DMS153 treated with DMSO at 0.1 percent for 48 hours (cell line): Measurements from ENCODE around the gene HES3.
"Not testable (repeated sequence)": the region's sequence is repeated elsewhere in the genome, so short reads cannot be mapped to it uniquely, and the experiment has no call there.

ENCODE experiments used
- DNase-seq: peaks from one replicate; lab custom pipeline; 2025; ENCODE audit not compliant: unreplicated experiment; lab: John Stamatoyannopoulos, UW

HES3 gene

DNA sequence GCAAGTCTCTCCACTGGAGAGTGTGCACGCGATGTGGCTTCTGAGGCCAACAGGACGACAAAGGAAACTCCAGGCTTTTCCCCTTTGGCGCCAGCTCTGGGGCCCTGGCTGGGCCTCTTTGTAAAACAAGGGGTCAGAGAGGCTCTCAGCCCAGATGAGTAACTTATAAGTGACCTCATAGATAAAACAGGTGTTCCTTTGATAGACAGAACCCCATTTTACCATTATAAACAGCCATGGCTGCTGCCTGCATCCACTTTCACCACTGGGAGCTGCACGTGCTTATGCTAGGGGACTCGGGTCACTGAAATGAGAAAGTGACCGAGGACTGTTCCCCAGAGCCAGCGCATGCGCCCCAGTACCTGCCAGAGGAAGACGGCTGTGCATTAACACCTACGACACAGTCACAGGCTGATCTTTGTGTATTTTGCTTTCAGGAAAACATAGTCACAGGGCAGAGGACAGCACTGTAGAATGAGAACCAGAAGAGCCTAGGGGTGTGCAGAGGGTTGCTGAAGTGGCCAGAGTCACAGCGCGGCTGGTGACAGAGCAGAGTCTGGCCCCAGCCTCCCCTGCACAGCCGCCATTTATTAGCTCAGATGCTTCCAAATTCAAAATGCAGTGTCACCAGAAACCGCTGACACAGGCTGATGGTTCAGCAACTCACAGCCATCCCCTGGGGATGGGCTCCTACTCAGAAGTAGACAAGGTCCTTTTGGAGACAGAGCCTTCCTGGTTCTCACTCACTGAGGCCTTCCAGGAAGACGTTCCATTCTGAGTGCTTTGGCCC, 25.4 kb upstream of the HES3 start:
- DNase-seq, result no peak

DNA sequence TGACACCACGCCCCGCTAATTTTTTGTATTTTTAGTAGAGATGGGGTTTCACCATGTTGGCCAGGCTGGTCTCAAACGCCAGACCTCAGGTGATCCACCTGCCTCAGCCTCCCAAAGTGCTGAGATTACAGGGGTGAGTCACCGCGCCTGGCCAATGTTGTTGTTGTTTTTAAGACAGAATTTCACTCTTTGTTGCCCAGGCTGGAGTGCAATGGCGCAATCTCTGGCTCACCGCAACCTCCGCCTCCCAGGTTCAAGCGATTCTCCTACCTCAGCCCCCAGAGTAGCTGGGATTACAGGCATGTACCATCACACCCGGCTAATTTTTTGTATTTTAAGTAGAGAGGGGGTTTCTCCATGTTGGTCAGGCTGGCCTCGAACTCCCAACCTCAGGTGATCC, 24.3 kb upstream of the HES3 start:
- not testable (repeated sequence) for DNase-seq

DNA sequence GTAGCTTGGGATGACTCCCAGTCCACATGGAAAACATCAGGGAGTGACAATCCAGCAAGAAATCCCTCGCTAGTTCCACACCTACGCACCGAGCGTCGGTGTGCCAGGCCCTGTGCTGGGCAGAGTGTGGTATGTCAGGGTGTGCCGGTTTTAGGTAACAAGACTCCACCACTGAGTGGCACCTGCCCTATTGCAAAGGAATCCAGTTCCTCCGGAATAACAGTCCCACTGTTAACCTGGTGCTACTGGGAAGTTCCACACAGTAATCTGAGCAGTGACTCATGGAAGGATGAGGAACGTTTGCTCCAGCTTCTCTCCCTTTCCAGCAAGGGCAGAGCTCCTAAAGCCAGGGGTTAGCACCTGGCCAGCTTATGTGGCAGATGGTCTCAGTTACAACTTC, 23.7 kb upstream of the HES3 start:
- no peak for DNase-seq

DNA sequence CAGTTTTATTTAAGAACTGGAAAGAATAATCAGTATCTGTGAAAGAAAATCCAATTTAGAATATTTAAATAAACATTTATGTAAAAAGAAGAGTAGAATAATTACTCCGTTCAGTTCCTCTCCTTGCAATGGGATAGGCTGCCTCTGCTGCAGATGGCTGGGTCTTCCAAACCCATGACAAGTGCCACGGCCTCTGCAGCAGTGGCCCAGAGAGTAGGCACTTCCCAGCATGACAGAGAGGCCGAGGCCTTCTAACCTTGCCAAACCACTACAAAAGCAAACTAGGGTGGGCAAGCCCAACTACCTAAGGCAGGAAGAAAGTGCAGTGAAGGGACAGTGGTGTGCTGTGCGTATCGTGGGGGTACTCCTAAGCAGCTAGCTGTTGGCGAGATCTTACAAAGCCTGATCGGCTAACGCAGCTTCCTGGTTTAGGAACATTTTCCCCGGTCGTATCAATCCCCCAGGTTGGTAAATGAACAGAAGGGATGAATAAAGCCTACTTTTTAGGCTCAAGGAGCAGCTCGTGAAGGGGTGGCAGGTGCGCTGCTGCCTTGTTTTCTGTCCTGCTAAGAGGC, 22.7 kb upstream of the HES3 start:
- no peak for DNase-seq

DNA sequence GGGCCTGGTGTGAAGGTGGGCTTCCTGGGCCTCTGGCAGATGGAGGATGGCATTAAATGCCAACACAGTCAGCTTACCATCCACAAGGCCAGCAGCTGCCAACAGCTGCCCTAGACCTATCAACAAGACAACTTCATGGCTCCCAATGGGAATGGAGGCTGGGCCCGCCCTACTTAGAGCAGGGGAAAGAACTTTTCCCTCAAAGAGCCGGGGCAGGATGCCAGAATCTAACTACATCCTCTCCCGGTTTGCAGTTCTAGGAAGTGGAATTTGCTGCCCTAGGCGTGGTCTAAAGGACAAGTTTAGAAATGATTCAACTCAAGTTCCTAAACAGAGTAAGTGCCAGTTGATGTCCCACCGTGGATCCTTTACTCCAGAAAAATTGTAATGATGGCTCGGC, 21.3 kb upstream of the HES3 start:
- DNase-seq, result no peak

DNA sequence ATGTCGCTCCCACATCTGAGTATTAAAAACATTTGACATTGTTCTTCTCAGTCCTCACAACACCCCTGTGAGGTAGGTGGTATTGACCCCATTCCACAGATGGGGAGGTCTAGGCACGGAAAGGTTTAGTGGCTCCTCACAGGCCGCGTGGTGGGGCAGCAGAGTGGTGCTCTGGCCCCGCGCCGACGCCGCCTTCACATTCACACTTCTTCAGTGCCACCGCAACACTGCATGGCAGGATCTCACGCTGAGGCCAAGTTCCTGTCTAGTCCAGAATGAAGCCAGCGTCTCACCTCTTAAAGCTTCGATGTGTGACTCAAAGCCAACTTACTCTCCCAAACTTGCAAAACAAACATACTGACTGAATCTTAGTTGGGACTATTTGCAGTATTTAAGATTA, 20.4 kb upstream of the HES3 start:
- no peak for DNase-seq

DNA sequence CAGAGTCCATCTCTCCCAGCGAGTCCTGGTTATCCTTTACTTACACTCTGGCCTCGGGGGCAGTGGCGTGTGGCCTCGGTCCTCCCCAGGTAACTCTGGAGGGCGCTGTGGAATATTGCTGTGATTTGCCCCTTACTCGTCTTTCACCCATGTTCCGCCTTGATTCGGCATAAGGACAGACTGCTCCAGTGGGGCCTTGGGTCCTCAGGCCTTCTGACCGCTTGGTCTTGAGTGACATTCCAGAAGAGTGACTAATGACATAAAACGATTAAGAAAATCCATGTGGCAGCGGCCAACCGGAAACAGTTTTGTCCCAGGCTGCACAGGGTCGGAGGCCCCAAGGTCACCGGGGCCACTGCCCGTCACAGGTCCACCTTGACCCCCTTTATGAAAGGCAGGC, 19.3 kb upstream of the HES3 start:
- DNase-seq, result no peak

DNA sequence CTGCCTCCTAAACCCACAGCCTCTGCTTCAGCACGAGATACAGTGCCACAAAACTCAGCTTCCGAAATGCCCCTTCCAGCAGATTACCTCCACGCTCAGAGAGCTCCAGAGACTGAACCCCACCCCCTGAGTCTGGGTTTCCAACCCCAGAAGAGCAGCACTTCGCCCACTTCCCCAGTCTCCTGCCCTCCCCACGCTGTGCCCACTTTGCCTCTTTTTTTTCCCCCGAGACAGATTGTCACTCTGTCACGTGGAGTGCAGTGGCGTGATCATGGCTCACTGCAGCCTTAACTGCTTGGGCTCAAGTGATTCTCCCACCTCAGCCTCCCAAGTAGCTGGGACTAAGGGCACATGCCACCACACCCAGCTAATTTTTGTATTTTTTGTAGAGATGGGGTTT, 18.3 kb upstream of the HES3 start:
- DNase-seq, result no peak

DNA sequence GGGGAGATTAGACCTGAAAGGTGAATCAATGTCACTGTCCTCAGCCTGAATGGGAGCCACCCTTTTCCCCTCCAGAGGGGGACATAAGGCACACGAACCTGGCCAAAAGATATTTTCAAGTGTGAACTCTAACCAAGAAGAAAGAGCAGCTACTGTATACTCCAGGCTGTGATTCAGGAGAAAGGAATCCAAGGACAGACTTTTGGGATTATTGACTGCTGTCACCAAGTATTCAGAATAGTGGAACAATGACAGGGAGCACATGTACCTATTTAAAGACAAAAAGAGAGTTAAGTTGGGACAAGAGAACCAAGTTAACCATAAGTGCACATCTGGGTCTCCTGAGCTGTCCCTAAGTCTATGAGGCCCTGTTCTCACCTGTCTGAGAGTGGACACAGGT, 10.6 kb upstream of the HES3 start:
- no peak for DNase-seq

DNA sequence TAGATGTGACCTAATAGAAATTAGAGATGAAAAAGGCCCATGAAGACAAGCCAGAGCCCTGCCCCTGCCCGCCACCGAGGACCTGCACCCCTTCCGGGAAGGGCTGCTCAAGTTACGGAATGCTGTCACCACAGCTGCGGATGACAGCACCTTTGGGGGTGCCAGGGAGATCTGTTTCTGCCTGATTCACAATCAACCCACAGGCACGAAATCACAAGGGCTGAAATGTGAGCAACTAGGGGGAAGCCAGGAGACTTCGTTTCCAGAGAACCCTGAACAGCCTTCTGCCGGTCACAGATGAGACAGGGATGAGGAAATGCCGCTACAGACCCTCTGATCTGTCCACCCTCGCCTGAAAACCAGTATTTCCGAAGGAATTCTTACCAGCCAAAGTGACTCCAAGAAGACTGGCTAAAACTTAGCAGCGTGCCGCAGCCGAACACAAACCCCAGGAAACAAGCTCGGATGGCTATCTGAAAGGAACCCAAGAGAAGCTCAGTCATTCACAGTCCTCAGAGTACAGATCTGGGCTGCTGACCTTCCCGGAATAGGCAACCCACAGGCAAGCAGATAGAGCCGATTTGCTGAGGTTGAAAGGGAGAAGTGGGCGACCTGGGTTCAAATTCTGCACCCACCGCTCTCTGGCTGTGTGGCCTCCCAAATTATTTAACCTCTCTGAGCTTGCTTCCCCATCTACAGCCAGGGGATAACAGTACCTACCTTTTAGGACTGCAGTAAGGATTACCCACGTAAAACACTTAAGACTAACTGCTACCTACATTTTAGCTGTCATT, 9.3 kb upstream of the HES3 start:
- DNase-seq, result no peak

DNA sequence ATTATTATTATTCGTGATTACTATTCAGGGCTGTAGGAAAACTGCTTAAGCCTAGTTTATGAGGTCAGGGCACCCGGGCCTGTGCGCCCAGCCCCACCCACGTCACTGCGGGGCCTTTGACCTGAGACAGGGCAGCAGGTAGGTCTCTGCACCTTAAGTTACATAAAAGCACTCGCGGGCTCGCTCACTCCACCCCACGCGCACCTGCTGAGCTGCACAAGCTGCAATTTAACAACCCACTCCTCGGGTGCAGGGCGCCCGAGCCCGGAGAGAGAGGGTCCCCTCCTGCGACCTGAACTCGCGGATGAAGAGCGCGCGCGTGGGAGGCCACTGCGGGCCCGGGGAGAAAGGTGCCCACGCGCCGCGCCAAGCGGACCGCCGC, 8.7 kb upstream of the HES3 start:
- no peak for DNase-seq

DNA sequence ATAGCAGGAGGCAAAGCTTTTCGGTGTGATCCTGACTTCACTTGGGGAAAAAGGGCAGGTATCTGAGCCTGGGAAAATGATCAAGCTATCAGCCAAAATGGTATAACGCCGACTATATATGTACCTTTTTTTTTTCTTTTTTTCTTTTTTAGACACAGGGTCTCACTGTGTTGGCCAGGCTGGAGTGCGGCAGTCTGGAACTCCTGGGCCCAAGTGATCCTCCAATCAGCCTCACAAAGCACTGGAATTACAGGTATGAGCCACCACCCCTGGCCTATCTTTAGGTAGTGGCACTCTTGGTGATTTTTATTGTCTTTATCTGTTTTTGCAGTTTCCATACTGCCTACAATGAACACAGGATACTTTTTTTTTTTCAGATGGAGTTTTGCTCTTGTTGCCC, 6.9 kb upstream of the HES3 start:
- no peak for DNase-seq

DNA sequence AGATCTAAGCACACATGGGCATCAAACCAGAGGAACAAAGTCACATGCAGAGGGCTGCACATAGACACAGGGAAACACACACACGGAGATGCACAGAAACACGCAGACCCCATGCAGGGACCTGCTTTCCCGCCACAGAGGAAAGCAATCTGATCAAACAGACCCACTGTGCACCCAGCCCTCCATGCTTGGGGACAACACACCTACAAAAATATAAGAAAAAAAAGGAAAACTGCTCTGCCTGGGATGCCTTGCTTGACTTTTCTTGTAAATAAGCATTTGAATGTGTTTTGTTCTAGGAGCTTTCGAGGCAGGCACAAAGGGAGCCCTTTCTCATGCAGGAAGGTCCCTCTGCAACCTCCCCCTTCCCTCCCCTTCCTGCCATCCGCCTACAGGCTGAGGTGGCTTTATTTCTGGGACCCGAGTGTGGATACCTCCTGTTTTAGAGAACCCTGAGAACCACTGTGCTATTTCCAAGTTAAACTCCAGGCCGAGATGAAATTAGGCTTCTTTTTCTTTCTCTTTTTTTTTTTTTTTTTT, 4.7 kb upstream of the HES3 start:
- DNase-seq, result no peak

DNA sequence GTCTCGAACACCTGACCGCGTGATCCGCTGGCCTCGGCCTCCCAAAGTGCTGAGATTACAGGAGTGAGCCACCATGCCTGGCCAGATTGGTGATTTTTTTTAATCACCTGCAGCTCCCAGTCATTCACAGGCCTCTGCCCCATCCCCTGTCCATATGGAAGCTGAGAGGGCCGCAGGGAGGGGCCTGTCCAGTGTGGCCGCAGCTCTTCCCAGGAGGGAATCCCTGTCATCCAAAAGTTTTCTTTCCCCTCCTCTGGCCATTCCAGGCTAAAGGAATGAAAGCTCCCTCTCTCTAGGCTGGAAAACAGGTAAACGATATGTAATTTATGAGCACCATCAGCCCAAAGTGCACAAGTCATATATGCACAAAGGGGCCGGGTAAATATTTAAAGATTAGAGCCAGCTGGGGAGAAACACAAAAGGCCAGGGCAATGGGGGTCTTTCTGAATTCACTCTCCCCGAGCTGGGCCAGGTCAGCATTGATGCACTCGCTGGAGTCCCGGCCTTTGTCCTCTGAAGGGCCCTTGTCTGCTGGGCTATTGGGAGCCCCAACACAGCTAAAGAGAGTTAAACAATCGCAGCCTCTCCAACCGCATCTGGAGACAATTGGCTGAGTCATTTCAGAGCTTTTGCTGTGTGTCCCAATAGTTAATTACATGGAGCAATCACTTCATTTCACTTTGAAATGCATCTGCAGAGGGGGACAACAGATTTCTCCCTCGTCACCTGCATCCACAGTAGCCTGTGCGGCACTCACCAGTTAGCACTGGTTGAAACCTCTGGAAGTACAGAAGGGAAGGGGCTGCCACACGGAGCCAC, 3.8 kb upstream of the HES3 start:
- DNase-seq, result peak; percentile 50

DNA sequence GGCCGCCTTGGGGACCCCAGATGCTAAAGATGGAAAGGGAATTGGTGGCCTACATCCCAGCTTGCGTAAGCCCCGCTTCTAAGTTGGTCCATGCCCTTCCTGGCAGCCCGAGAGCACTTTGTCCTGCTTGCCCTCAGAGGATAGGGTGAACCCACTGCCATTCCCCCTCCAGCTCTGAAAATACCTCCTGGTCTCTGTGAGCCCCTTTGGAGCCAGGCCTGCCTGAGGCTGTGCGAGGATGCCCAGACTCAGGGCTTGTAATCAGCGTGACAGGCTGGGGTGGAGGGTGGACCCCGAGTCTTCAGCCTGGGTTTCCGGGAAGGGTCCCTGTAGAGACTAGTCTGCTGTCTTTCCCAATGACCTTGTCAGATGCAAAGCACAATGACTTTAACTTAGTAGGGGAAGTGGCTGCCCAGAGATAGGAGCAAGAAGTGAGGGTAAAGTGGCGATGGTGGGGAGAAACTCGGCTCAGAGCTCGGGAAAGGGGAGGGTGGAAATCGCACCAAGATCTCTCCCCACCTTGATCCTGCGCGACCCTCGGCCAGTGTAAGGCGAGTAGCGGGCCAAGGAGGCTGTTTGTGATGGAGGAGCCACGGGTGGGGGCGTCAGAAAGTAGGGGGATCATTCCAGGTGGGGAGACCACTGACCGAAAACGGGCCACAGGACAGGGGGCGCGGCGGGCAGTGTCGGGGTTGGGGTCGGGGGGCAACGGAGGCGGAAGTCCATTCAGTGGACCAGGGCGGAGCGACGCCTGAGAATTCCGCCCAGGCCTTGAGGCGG, 2.7 kb upstream of the HES3 start:
- no peak for DNase-seq

DNA sequence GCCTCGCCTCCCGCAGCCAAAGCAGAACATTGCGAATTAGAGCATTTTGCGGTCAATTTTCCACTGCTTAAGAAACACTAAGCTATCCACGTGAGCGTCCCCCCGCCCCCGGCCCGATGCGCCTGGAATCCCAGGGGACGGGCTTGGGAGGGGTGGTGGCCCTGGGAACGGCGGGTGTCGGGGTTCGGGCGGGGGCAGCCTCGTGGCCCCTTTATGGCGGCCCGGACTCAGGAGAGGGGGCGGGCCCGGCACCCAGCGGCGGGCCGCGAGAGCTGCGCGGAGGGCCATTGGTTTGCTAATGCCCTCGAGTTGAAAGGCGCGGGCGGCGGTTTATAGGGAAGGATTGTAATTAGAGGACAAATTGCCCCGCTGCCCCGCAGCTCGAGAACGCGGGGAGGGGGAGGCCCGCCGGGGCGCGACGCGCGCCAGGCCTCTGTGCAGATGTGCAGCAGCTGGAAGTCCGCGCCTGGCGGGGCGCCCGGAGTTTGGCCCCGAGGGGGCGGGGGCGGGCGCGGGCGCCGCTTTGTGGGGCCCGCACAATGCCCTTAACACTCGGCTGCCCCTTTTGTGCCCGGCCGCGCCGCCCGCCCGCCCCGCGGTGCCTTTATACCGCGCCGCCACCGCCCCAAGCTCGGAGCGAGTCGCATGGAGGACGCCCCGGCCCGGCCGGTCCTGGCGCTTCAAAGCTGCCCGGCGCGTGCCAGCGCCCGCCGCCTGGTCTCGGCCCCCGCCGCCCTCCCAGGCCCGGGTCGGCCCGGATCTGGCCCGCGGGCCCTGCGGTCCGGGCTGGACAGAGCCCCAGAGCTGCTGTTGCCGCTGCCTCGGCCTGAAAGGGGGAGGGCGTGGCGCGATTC, 1.9 kb upstream of the HES3 start:
- no peak for DNase-seq

DNA sequence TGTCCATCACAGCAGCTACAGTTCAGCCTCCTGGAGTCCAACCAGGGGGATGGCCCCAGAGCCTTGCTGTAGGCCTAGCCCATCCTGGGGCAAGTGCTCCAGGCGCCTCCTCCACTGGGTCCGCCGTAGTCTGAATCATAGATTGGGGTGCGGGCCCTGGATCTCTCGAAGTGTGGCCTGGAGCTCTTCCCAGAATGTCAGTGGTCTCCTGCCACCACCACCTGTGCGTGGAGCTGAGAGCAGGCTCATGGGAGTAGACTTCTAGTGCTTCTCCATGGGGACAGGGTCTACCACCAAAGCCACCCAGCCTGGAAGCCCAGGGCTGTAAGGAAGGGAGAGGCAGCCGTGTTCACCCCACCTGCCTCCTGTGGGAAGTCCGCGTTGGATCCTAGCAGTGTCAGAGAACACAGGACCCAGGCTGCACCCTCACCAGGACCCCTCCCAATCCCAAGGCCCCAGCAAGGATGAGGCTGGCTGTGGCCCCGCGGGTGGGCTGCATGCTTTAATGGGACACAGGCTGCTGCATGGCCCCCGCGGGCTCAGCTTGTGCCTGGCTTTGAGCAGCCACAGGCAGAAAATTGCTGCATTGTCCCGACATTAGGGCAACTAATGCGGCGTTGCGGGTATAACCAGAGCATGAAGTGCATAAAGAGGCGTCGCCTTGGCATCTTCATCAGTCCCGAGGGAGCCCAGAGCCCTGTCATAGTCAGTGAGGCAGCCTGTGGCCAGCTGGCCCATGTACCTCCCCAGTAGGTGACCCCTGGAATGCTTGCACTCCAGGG, 735 bp upstream of the HES3 start:
- no peak for DNase-seq

DNA sequence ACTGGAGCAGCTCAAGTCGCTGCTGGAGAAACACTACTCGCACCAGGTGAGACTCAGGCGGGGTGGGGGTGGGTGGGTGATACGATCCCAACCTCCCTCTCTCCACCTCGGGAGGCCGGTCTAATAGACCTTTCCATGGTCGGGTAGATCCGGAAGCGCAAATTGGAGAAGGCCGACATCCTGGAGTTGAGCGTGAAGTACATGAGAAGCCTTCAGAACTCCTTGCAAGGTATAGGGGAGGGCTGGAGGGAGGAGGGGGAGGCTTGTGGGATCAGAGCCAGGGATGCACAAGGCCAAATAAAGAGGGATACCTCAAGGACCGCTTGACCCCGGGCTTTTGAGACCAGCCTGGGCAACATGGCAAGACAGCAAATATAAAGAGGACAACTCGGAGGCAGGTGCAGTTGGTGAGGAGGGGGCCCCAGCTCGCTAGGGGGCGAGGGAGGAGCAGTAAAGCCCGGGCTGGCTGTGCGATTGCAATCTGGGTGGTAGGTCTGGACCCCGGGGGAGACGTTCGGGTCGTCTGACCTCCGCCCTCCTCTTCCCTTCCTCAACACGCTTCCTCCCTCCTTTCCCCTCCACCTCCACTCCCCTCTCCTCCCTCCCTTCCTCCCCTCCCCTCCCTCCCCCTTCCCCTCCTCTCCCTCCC, 546 bp downstream of the HES3 start:
- no peak for DNase-seq
